SK-N-SH (cell line): ENCODE results near the gene IMPA2. TPM values are rescaled to one million over a fixed set of nuclear protein-coding genes. Genes with fewer than 3 reads are reported as not detected.

Source experiments
- CTCF ChIA-PET: fragments of 300-600, 350-600 bp; formaldehyde crosslinking; extraction: SDS; loops from one replicate; lab custom pipeline; 2021; lab: Yijun Ruan, JAX
- POLR2A ChIA-PET: fragments of 350-600 bp; sonication (Branson Sonifier 250); formaldehyde crosslinking; extraction: SDS; loops from one replicate; lab custom pipeline; 2020; ENCODE audit warnings: antibody characterized with exemption, inconsistent platforms; lab: Yijun Ruan, JAX
- DNase-seq: peaks from one replicate; pipeline ENCODE4 v3.0.0; 2012
- H2AFZ ChIP-seq: fragments of 200-600 bp; sonication (generic); 2 replicates; pipeline ENCODE4 v1.8.1; 2016; ENCODE audit warnings: antibody characterized with exemption, mild to moderate bottlenecking, low read depth
- H3F3A ChIP-seq: fragments of 200-600 bp; sonication (generic); replicated peaks from 2 replicates; pipeline ENCODE3; 2016; ENCODE audit warnings: antibody characterized with exemption, mild to moderate bottlenecking; ENCODE audit not compliant: insufficient read depth
- H3K27ac ChIP-seq, 2 experiments: fragments of 200-500 bp in 1 of 2; fragments of 200-600 bp in 1 of 2; sonication (Bioruptor generic) in 1 of 2; sonication (generic), shearing (Covaris generic) in 1 of 2; 2 replicates each; pipeline versions ENCODE4 v1.5.1 to v1.6.1; 2014 to 2016; ENCODE audit warnings: low read depth in 2 of 2, inconsistent platforms in 1 of 2, low read length in 1 of 2, mild to moderate bottlenecking in 1 of 2, mixed read lengths in 1 of 2
- H3K27me3 ChIP-seq: fragments of 200-600 bp; sonication (generic), shearing (Covaris generic); 2 replicates; pipeline ENCODE4 v1.6.1; 2016; ENCODE audit warnings: mixed run types; ENCODE audit not compliant: insufficient read depth
- H3K36me3 ChIP-seq, 2 experiments: fragments of 200-500 bp in 1 of 2; fragments of 200-600 bp in 1 of 2; sonication (Bioruptor generic) in 1 of 2; sonication (generic) in 1 of 2; replicated peaks in 1 of 2; 2 replicates each; pipeline versions ENCODE3 to v1.5.1; 2014 to 2016; ENCODE audit warnings: low read length in 1 of 2, mild to moderate bottlenecking in 1 of 2; ENCODE audit not compliant: insufficient read depth in 2 of 2, control insufficient read depth in 1 of 2
- H3K4me1 ChIP-seq, 2 experiments: fragments of 200-500 bp in 1 of 2; fragments of 200-600 bp in 1 of 2; sonication (Bioruptor generic) in 1 of 2; sonication (generic), shearing (Covaris generic) in 1 of 2; 2 replicates each; pipeline versions ENCODE4 v1.5.1 to v1.6.1; 2014 to 2016; ENCODE audit warnings: low read depth in 1 of 2, low read length in 1 of 2, mixed run types in 1 of 2; ENCODE audit not compliant: insufficient read depth in 2 of 2, control insufficient read depth in 1 of 2
- H3K4me2 ChIP-seq: fragments of 200-600 bp; sonication (generic), shearing (Covaris generic); 2 replicates; pipeline ENCODE4 v1.6.1; 2017; ENCODE audit warnings: mixed run types
- H3K4me3 ChIP-seq, 2 experiments: fragments of 200-500 bp in 1 of 2; fragments of 200-600 bp in 1 of 2; sonication (Bioruptor generic) in 1 of 2; sonication (generic), shearing (Covaris generic) in 1 of 2; 2 replicates each; pipeline versions ENCODE4 v1.5.1 to v1.8.1; 2014 to 2016; ENCODE audit warnings: low read depth in 2 of 2, inconsistent platforms in 1 of 2, low read length in 1 of 2, mild to moderate bottlenecking in 1 of 2, mixed read lengths in 1 of 2, moderate library complexity in 1 of 2
- H3K79me2 ChIP-seq: fragments of 200-600 bp; sonication (generic); 2 replicates; pipeline ENCODE4 v1.8.1; 2017; ENCODE audit warnings: mild to moderate bottlenecking; ENCODE audit not compliant: insufficient read depth
- H3K9ac ChIP-seq: fragments of 200-600 bp; sonication (generic); 2 replicates; pipeline ENCODE4 v1.6.1; 2017; ENCODE audit warnings: mixed run types
- H3K9me2 ChIP-seq: fragments of 200-600 bp; sonication (generic); 2 replicates; pipeline ENCODE4 v1.6.1; 2017; ENCODE audit warnings: mixed run types
- H3K9me3 ChIP-seq: fragments of 200-600 bp; sonication (generic); 2 replicates; pipeline ENCODE4 v1.6.1; 2017; ENCODE audit warnings: mixed run types, mild to moderate bottlenecking, moderate library complexity
- H4K20me1 ChIP-seq: fragments of 200-600 bp; sonication (generic); 2 replicates; pipeline ENCODE4 v1.6.1; 2017; ENCODE audit warnings: mild to moderate bottlenecking, mixed run types; ENCODE audit not compliant: insufficient read depth
- CHD2 ChIP-seq: fragments of 150-350 bp; IDR thresholded peaks from 2 replicates; pipeline ENCODE4 v1.6.1; 2018; ENCODE audit warnings: low read length; ENCODE audit not compliant: partially characterized antibody
- ELF1 ChIP-seq: IDR thresholded peaks from 2 replicates; pipeline ENCODE4 v1.4.0; 2012
- FOXJ3 ChIP-seq: sonication (generic); formaldehyde crosslinking; IDR thresholded peaks from 2 replicates; pipeline ENCODE4 v1.5.1; 2020; ENCODE audit warnings: mild to moderate bottlenecking, missing genetic modification reagents
- MAX ChIP-seq: IDR thresholded peaks from 2 replicates; pipeline ENCODE4 v1.4.0; 2012; ENCODE audit warnings: low read depth
- REST ChIP-seq: IDR thresholded peaks from 2 replicates; pipeline ENCODE4 v1.6.1; 2012; ENCODE audit warnings: mild to moderate bottlenecking, low read depth, low read length, moderate library complexity
- RFX5 ChIP-seq: IDR thresholded peaks from 2 replicates; pipeline ENCODE4 v1.6.1; 2012; ENCODE audit warnings: mild to moderate bottlenecking, improper control_type of control experiment, low read length
- SIN3A ChIP-seq: IDR thresholded peaks from 2 replicates; pipeline ENCODE4 v1.6.1; 2012; ENCODE audit warnings: low read depth, mild to moderate bottlenecking, low read length, moderate library complexity, borderline replicate concordance
- TAF1 ChIP-seq: IDR thresholded peaks from 2 replicates; pipeline ENCODE4 v1.6.1; 2012; ENCODE audit warnings: low read depth, mild to moderate bottlenecking, low read length, moderate library complexity, borderline replicate concordance
- USF1 ChIP-seq: IDR thresholded peaks from 2 replicates; pipeline ENCODE4 v1.4.0; 2012; ENCODE audit warnings: low read depth, borderline replicate concordance
- ZBTB33 ChIP-seq: IDR thresholded peaks from 2 replicates; pipeline ENCODE4 v1.4.0; 2012; ENCODE audit warnings: low read depth, borderline replicate concordance
- WGBS: methylation state at CpG from one replicate; pipeline ENCODE4 v1.1.6; 2017; ENCODE audit warnings: low lambda C conversion rate; 5-methylcytosine and 5-hydroxymethylcytosine counted together
- polyA plus RNA-seq, 3 experiments: library from polyadenylated mRNA; depleted of rRNA; stranded (reverse); fragments of >200 nt; gene quantifications; 2 replicates each; pipeline ENCODE4 v1.2.3, GENCODE V29; 2012

The IMPA2 gene
- polyA plus RNA-seq, 1 of the 3 experiments (the other 2 are of a cell fraction) = 0.18 TPM

GRCh38 chr18:11989966-11990380 lies 8.7 kb downstream of the IMPA2 start:
- CTCF ChIA-PET = interaction anchor here (8.2 kb wide), 1 partner anchor 51 kb away, joined by 95 read pairs; no protein-coding TSS in a partner anchor
- no peaks in the 10 kb centered on the region for H3K36me3 ChIP-seq
- no peak overlapping the region for H2AFZ ChIP-seq
- H3K4me2 ChIP-seq = no peak overlapping the region
- peaks cover 92% of the 10 kb centered on the region for H3K27me3 ChIP-seq
- H3K9me3 ChIP-seq = no peaks in the 10 kb centered on the region
- TF ChIP-seq ZBTB33 (no peak), MAX (no peak), CHD2 (no peak)
- H4K20me1 ChIP-seq = no peaks in the 10 kb centered on the region
- WGBS = 21% methylated on average over 6 of the region's 6 CpGs
- H3K79me2 ChIP-seq = no peaks in the 10 kb centered on the region
- DNase-seq = no peak
- H3K9ac ChIP-seq = no peak overlapping the region
- H3K4me1 ChIP-seq = no peaks in the 10 kb centered on the region
- H3K27ac ChIP-seq = no peak overlapping the region
- H3K4me3 ChIP-seq = no peak overlapping the region
- no peaks in the 10 kb centered on the region for H3F3A ChIP-seq
- POLR2A ChIA-PET = no interaction called here
- no peaks in the 10 kb centered on the region for H3K9me2 ChIP-seq

GRCh38 chr18:11990539-11990938 lies 9.2 kb downstream of the IMPA2 start:
- H3K27me3 ChIP-seq = peaks cover 94% of the 10 kb centered on the region
- TF ChIP-seq REST (no peak), FOXJ3 (no peak), RFX5 (no peak), TAF1 (no peak), SIN3A (no peak), USF1 (no peak), ELF1 (no peak), MAX (no peak)
- H3K4me3 ChIP-seq = no peak overlapping the region
- no peak overlapping the region for H3K4me2 ChIP-seq
- no peak for DNase-seq
- H3K9me2 ChIP-seq = no peaks in the 10 kb centered on the region
- H2AFZ ChIP-seq = no peak overlapping the region
- no peaks in the 10 kb centered on the region for H3K4me1 ChIP-seq
- no peaks in the 10 kb centered on the region for H3K9me3 ChIP-seq
- H4K20me1 ChIP-seq = no peaks in the 10 kb centered on the region
- no peak overlapping the region for H3K27ac ChIP-seq
- no peaks in the 10 kb centered on the region for H3K36me3 ChIP-seq
- no peak overlapping the region for H3K9ac ChIP-seq
- H3K79me2 ChIP-seq = no peaks in the 10 kb centered on the region
- H3F3A ChIP-seq = no peaks in the 10 kb centered on the region
- ChIA-PET POLR2A (no interaction called here), CTCF (interaction anchor here (8.2 kb wide), 1 partner anchor 51 kb away, joined by 95 read pairs; no protein-coding TSS in a partner anchor)
- WGBS = 1% methylated on average over 5 of the region's 9 CpGs
